Measurements from ENCODE around the gene TSPEAR. TPM values are rescaled to one million over a fixed set of nuclear protein-coding genes. Genes with fewer than 3 reads are reported as not detected.
"Not testable (repeated sequence)": the region's sequence is repeated elsewhere in the genome, so short reads cannot be mapped to it uniquely, and the experiment has no call there.

Gene TSPEAR
- total RNA-seq, 2 donors from 2014 or later, result not detected

DNA sequence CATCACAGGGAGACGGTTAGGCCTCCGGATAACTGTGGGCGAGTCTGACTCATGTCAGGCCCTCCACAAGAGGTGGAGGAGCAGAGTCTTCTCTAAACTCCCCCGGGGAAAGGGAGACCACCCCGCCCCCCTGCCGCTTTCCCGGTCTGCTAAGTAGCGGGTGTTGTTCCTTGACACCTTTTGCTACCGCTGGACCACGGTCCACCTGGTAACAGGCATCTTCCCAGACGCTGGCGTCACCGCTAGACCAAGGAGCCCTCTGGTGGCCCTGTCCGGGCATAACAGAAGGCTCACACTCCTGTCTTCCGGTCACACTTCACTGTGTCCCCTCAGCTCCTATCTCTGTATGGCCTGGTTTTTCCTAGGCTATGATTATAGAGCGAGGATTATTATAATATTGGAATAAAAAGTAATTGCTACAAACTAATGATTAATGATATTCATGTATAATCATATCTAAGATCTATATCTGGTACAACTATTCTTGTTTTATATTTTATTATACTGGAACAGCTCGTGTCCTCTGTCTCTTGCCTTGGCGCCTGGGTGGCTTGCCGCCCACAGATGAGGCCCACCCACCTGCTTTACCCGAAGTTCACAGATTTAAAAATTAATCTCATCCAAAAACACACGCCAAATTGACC, 231.7 kb downstream of the TSPEAR start:
- not testable (repeated sequence) for H3K4me1 ChIP-seq; H3K4me3 ChIP-seq; H3K27me3 ChIP-seq; H3K36me3 ChIP-seq; H3K27ac ChIP-seq; H3K9me3 ChIP-seq; DNase-seq (ENCODE audit: low spot score)
- TF ChIP-seq, protein P1, sequence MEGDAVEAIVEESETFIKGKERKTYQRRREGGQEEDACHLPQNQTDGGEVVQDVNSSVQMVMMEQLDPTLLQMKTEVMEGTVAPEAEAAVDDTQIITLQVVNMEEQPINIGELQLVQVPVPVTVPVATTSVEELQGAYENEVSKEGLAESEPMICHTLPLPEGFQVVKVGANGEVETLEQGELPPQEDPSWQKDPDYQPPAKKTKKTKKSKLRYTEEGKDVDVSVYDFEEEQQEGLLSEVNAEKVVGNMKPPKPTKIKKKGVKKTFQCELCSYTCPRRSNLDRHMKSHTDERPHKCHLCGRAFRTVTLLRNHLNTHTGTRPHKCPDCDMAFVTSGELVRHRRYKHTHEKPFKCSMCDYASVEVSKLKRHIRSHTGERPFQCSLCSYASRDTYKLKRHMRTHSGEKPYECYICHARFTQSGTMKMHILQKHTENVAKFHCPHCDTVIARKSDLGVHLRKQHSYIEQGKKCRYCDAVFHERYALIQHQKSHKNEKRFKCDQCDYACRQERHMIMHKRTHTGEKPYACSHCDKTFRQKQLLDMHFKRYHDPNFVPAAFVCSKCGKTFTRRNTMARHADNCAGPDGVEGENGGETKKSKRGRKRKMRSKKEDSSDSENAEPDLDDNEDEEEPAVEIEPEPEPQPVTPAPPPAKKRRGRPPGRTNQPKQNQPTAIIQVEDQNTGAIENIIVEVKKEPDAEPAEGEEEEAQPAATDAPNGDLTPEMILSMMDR (IDR thresholded peaks at IDR 0.05), result peak; percentile 58 to 70

DNA sequence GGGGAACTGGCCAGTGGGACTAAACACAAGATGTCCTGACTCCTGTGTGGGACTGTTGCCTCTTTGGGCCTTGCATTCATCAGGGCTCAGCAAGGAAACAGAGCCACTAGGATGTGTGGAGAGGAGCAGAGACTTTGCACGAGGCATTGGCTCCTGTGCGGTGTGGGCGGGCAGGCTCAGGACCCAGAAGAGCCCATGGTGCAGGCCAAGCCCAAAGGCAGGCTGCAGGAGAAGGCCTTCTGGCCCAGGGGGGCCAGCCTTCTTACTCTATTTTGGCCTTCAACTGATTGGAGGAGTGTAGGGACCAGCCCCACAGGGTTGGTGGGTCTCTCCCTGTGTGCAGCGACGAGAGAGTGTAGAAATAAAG, 232.6 kb downstream of the TSPEAR start:
- TF ChIP-seq, protein P1 (IDR thresholded peaks at IDR 0.05), result no peak
- H3K4me3 ChIP-seq, result no peak overlapping the region
- H3K36me3 ChIP-seq, result no peaks in the 10 kb centered on the region
- H3K9me3 ChIP-seq, result no peaks in the 10 kb centered on the region
- H3K4me1 ChIP-seq, result no peaks in the 10 kb centered on the region
- no peak for DNase-seq (ENCODE audit: low spot score)
- H3K27me3 ChIP-seq, result no peaks in the 10 kb centered on the region
- H3K27ac ChIP-seq, result no peak overlapping the region

DNA sequence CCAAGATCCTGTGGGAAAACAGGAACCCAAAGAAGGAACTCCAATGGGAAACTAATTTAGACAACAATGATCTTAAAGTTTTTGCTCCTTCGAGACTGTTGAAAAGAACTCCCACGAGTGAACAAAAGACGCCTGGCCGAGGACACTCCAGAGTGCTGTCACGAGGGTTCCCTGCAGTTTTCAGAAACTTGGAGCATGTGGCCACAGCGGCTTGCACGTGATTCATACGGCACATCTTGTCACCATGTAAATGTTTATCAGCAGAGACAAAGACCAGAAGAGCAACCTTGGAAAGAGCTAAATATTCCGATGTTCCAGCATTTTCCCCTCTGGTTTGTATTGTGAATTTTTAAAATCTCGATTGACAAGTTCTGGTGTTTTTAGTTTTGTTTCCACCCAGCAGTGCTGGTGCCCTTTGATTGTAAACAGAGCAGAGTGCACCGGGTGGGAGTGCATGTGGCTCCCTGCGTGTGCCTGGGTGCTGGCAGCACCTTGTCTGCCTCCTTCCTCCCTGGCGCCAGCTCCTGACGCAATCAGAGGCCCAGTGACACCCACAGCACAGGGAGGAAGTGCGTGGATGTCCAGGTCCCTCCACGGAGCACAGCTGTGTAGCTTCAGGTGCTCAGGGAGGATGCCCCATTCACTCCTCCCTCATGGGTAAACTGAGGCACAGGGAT, 233.1 kb downstream of the TSPEAR start:
- TF ChIP-seq, protein P1 (IDR thresholded peaks at IDR 0.05), result no peak
- H3K4me1 ChIP-seq, result no peaks in the 10 kb centered on the region
- H3K4me3 ChIP-seq, result no peak overlapping the region
- no peak for DNase-seq (ENCODE audit: low spot score)
- H3K9me3 ChIP-seq, result no peaks in the 10 kb centered on the region
- no peaks in the 10 kb centered on the region for H3K27me3 ChIP-seq
- no peaks in the 10 kb centered on the region for H3K36me3 ChIP-seq
- H3K27ac ChIP-seq, result no peak overlapping the region

DNA sequence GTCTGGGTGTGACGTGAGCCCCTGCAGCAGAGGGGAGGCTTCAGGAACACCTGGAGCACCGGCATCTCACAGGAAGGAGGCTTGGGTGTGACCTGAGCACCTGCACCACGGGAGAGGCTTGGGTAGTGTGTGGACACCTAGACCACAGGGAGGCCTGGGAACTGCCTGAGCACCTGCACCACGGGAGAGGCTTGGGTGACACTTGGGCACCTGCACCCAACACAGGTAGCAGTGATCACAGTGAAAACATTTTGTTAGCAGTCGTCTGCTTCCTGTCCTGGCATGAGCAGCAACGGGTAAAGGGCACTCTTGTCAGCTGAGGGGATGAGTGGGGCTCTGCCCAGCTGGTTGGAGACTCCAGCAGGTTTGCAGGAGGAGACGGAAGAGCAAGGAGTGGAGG, 233.7 kb downstream of the TSPEAR start:
- Histone ChIP-seq H3K27ac (no peak overlapping the region), H3K27me3 (no peaks in the 10 kb centered on the region)

DNA sequence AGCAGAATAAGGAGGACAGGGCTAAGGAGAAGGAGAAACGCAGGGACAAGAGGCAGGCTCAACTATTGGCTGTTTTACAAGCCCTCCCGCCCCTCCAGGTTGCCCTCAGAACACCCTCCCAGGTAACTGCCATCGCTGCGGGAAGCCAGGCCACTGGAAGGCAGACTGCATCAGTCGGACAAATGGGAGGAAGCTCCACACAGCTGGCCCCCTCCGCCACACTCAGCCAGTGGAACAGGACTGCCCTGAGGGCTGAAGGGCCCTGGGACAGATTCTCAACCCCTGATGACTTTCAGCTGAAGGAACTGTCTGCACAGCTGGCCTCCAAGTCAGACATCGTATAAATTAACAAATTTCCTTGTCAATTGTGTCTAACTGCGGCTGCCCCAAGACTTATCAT, 234.2 kb downstream of the TSPEAR start:
- TF ChIP-seq, protein P1 (IDR thresholded peaks at IDR 0.05), result no peak
- Histone ChIP-seq H3K36me3 (no peaks in the 10 kb centered on the region), H3K27ac (no peak overlapping the region), H3K4me1 (no peaks in the 10 kb centered on the region), H3K27me3 (no peaks in the 10 kb centered on the region), H3K9me3 (no peaks in the 10 kb centered on the region), H3K4me3 (no peak overlapping the region)
- no peak for DNase-seq (ENCODE audit: low spot score)

More for the DNA sequence above, 233.7 kb downstream of the TSPEAR start:
- H3K4me3 ChIP-seq, result no peak overlapping the region
- TF ChIP-seq, protein P1 (IDR thresholded peaks at IDR 0.05), result no peak
- H3K9me3 ChIP-seq, result no peaks in the 10 kb centered on the region
- DNase-seq (ENCODE audit: low spot score), result no peak
- no peaks in the 10 kb centered on the region for H3K4me1 ChIP-seq
- H3K36me3 ChIP-seq, result no peaks in the 10 kb centered on the region

Data from right atrium auricular region (tissue), 2 donors.